OCI-LY3 (cell line): Measurements from ENCODE around the gene RSBN1L.

Experiments
- CTCF ChIP-seq: fragments of 200-600, 300-600 bp; sonication (generic); IDR thresholded peaks from 2 replicates; pipeline ENCODE4 v1.5.1; 2014; ENCODE audit warnings: antibody characterized with exemption, low read length, low read depth
- EZH2phosphoT487 ChIP-seq: fragments of 200-600 bp; shearing (Covaris generic); IDR thresholded peaks from 2 replicates; pipeline ENCODE4 v1.6.1; 2018; ENCODE audit warnings: antibody characterized with exemption, mixed run types, low read depth

- TF ChIP-seq CTCF (no peak), EZH2phosphoT487 (no peak)
Observed at GRCh38 chr7:77788327-77788902, 92.2 kb downstream of the RSBN1L start.
